ENCODE measurements around the gene MOV10L1.

The MOV10L1 gene

GRCh38 chr22:50197000-50197800 lies 107.4 kb downstream of the MOV10L1 start:
- Histone ChIP-seq H3K27me3 (ENCODE audit: control insufficient read depth in 1 of 2, insufficient read depth in 2 of 2, low read length in 2 of 2) (no peaks in the 10 kb centered on the region), H3K4me3 (ENCODE audit: low read length in 2 of 2) (no peak overlapping the region), H3K9ac (ENCODE audit: low read length in 2 of 2) (no peak overlapping the region), H3K9me3 (ENCODE audit: control insufficient read depth in 2 of 2, low read length in 2 of 2) (no peaks in the 10 kb centered on the region), H3K36me3 (ENCODE audit: control insufficient read depth in 2 of 2, insufficient read depth in 2 of 2, low read length in 2 of 2) (peaks cover 0 to 6% of the 10 kb centered on the region in 2 donors), H3K4me1 (ENCODE audit: control insufficient read depth, insufficient read depth, low read length) (peaks cover 25% of the 10 kb centered on the region), H3K27ac (ENCODE audit: low read length) (no peak overlapping the region)

- no peaks in the 10 kb centered on the region for H3K27me3 ChIP-seq (ENCODE audit: control insufficient read depth in 1 of 2, insufficient read depth in 2 of 2, low read length in 2 of 2)
- peaks cover 0 to 6% of the 10 kb centered on the region in 2 donors for H3K36me3 ChIP-seq (ENCODE audit: control insufficient read depth in 2 of 2, insufficient read depth in 2 of 2, low read length in 2 of 2)
- no peak overlapping the region for H3K27ac ChIP-seq (ENCODE audit: low read length)
- H3K9ac ChIP-seq (ENCODE audit: low read length in 2 of 2), result no peak overlapping the region
- no peaks in the 10 kb centered on the region for H3K9me3 ChIP-seq (ENCODE audit: control insufficient read depth in 2 of 2, low read length in 2 of 2)
- H3K4me1 ChIP-seq (ENCODE audit: control insufficient read depth, insufficient read depth, low read length), result peaks cover 31% of the 10 kb centered on the region
- H3K4me3 ChIP-seq (ENCODE audit: low read length in 2 of 2), result no peak overlapping the region
These were observed 108.2 kb downstream of the MOV10L1 start for GRCh38 chr22:50197856-50198623.

GRCh38 chr22:50198624-50199017 lies 108.8 kb downstream of the MOV10L1 start:
- Histone ChIP-seq H3K9ac (ENCODE audit: low read length in 2 of 2) (no peak overlapping the region), H3K27ac (ENCODE audit: low read length) (no peak overlapping the region), H3K4me3 (ENCODE audit: low read length in 2 of 2) (no peak overlapping the region), H3K27me3 (ENCODE audit: control insufficient read depth in 1 of 2, insufficient read depth in 2 of 2, low read length in 2 of 2) (no peaks in the 10 kb centered on the region), H3K4me1 (ENCODE audit: control insufficient read depth, insufficient read depth, low read length) (peaks cover 31% of the 10 kb centered on the region), H3K9me3 (ENCODE audit: control insufficient read depth in 2 of 2, low read length in 2 of 2) (no peaks in the 10 kb centered on the region), H3K36me3 (ENCODE audit: control insufficient read depth in 2 of 2, insufficient read depth in 2 of 2, low read length in 2 of 2) (peaks cover 0 to 6% of the 10 kb centered on the region in 2 donors)

- peak overlapping the region; percentile 65 to 77 for H3K4me3 ChIP-seq (ENCODE audit: low read length in 2 of 2)
- H3K9ac ChIP-seq (ENCODE audit: low read length in 2 of 2), result peak overlapping the region in 1 of 2 donors; percentile 72
These were observed 109.5 kb downstream of the MOV10L1 start for GRCh38 chr22:50199251-50199721.

GRCh38 chr22:50199829-50200460 lies 110.1 kb downstream of the MOV10L1 start:
- Histone ChIP-seq H3K4me1 (ENCODE audit: control insufficient read depth, insufficient read depth, low read length) (peaks cover 31% of the 10 kb centered on the region), H3K9me3 (ENCODE audit: control insufficient read depth in 2 of 2, low read length in 2 of 2) (no peaks in the 10 kb centered on the region), H3K4me3 (ENCODE audit: low read length in 2 of 2) (peak overlapping the region; percentile 65 to 77), H3K9ac (ENCODE audit: low read length in 2 of 2) (peak overlapping the region; percentile 62 to 72), H3K27me3 (ENCODE audit: control insufficient read depth in 1 of 2, insufficient read depth in 2 of 2, low read length in 2 of 2) (no peaks in the 10 kb centered on the region), H3K36me3 (ENCODE audit: control insufficient read depth in 2 of 2, insufficient read depth in 2 of 2, low read length in 2 of 2) (peaks cover 0 to under 1% of the 10 kb centered on the region in 2 donors), H3K27ac (ENCODE audit: low read length) (peak overlapping the region; percentile 6)

More at GRCh38 chr22:50199251-50199721, 109.5 kb downstream of the MOV10L1 start:
- Histone ChIP-seq H3K27ac (ENCODE audit: low read length) (peak overlapping the region; percentile 6), H3K27me3 (ENCODE audit: control insufficient read depth in 1 of 2, insufficient read depth in 2 of 2, low read length in 2 of 2) (no peaks in the 10 kb centered on the region), H3K9me3 (ENCODE audit: control insufficient read depth in 2 of 2, low read length in 2 of 2) (no peaks in the 10 kb centered on the region), H3K36me3 (ENCODE audit: control insufficient read depth in 2 of 2, insufficient read depth in 2 of 2, low read length in 2 of 2) (peaks cover 0 to 6% of the 10 kb centered on the region in 2 donors), H3K4me1 (ENCODE audit: control insufficient read depth, insufficient read depth, low read length) (peaks cover 31% of the 10 kb centered on the region)

- Histone ChIP-seq H3K27ac (ENCODE audit: low read length) (peak within 1 kb of the TSS; percentile 6), H3K9ac (ENCODE audit: low read length in 2 of 2) (peak within 1 kb of the TSS; percentile 62 to 72), H3K4me3 (ENCODE audit: low read length in 2 of 2) (peak within 1 kb of the TSS; percentile 73 to 77), H3K36me3 (ENCODE audit: control insufficient read depth in 2 of 2, insufficient read depth in 2 of 2, low read length in 2 of 2) (peaks cover 0 to 3% of the 10 kb centered on the region in 2 donors), H3K9me3 (ENCODE audit: control insufficient read depth in 2 of 2, low read length in 2 of 2) (no peaks in the 10 kb centered on the region), H3K4me1 (ENCODE audit: control insufficient read depth, insufficient read depth, low read length) (peaks cover 31% of the 10 kb centered on the region), H3K27me3 (ENCODE audit: control insufficient read depth in 1 of 2, insufficient read depth in 2 of 2, low read length in 2 of 2) (no peaks in the 10 kb centered on the region)
These were observed 110.8 kb downstream of the MOV10L1 start, which contains the start of gene SELENOO for GRCh38 chr22:50200461-50201190. Gene SELENOO (plus strand): TSS chr22:50201011. CDS start chr22:50201037, 26 bp downstream.

GRCh38 chr22:50201191-50202129 lies 111.7 kb downstream of the MOV10L1 start:
- peak overlapping the region; percentile 73 to 77 for H3K4me3 ChIP-seq (ENCODE audit: low read length in 2 of 2)
- H3K9me3 ChIP-seq (ENCODE audit: control insufficient read depth in 2 of 2, low read length in 2 of 2), result no peaks in the 10 kb centered on the region
- peaks cover 0 to 5% of the 10 kb centered on the region in 2 donors for H3K36me3 ChIP-seq (ENCODE audit: control insufficient read depth in 2 of 2, insufficient read depth in 2 of 2, low read length in 2 of 2)
- peak overlapping the region; percentile 62 to 70 for H3K9ac ChIP-seq (ENCODE audit: low read length in 2 of 2)
- no peaks in the 10 kb centered on the region for H3K27me3 ChIP-seq (ENCODE audit: control insufficient read depth in 1 of 2, insufficient read depth in 2 of 2, low read length in 2 of 2)
- H3K4me1 ChIP-seq (ENCODE audit: control insufficient read depth, insufficient read depth, low read length), result peaks cover 34% of the 10 kb centered on the region
- no peak overlapping the region for H3K27ac ChIP-seq (ENCODE audit: low read length)

- Histone ChIP-seq H3K9ac (ENCODE audit: low read length in 2 of 2) (peak overlapping the region; percentile 62 to 70), H3K4me1 (ENCODE audit: control insufficient read depth, insufficient read depth, low read length) (peaks cover 34% of the 10 kb centered on the region), H3K36me3 (ENCODE audit: control insufficient read depth in 2 of 2, insufficient read depth in 2 of 2, low read length in 2 of 2) (peaks cover 0 to 7% of the 10 kb centered on the region in 2 donors), H3K27ac (ENCODE audit: low read length) (no peak overlapping the region), H3K4me3 (ENCODE audit: low read length in 2 of 2) (peak overlapping the region; percentile 73 to 77), H3K9me3 (ENCODE audit: control insufficient read depth in 2 of 2, low read length in 2 of 2) (no peaks in the 10 kb centered on the region), H3K27me3 (ENCODE audit: control insufficient read depth in 1 of 2, insufficient read depth in 2 of 2, low read length in 2 of 2) (no peaks in the 10 kb centered on the region)
These were observed 112.4 kb downstream of the MOV10L1 start for GRCh38 chr22:50202130-50202666.

GRCh38 chr22:50203288-50203687 lies 113.5 kb downstream of the MOV10L1 start:
- H3K36me3 ChIP-seq (ENCODE audit: control insufficient read depth in 2 of 2, insufficient read depth in 2 of 2, low read length in 2 of 2), result peaks cover 0 to 13% of the 10 kb centered on the region in 2 donors
- H3K9ac ChIP-seq (ENCODE audit: low read length in 2 of 2), result no peak overlapping the region
- H3K4me3 ChIP-seq (ENCODE audit: low read length in 2 of 2), result no peak overlapping the region
- no peak overlapping the region for H3K27ac ChIP-seq (ENCODE audit: low read length)
- H3K27me3 ChIP-seq (ENCODE audit: control insufficient read depth in 1 of 2, insufficient read depth in 2 of 2, low read length in 2 of 2), result no peaks in the 10 kb centered on the region
- H3K4me1 ChIP-seq (ENCODE audit: control insufficient read depth, insufficient read depth, low read length), result peaks cover 34% of the 10 kb centered on the region
- H3K9me3 ChIP-seq (ENCODE audit: control insufficient read depth in 2 of 2, low read length in 2 of 2), result no peaks in the 10 kb centered on the region

Measured in stomach smooth muscle (tissue), 2 donors.